ENCODE data around the gene OR2T2. TPM values are rescaled to one million over a fixed set of nuclear protein-coding genes. Genes with fewer than 3 reads are reported as not detected.
"Not testable (repeated sequence)": the region's sequence is repeated elsewhere in the genome, so short reads cannot be mapped to it uniquely, and the experiment has no call there.

Gene OR2T2, protein sequence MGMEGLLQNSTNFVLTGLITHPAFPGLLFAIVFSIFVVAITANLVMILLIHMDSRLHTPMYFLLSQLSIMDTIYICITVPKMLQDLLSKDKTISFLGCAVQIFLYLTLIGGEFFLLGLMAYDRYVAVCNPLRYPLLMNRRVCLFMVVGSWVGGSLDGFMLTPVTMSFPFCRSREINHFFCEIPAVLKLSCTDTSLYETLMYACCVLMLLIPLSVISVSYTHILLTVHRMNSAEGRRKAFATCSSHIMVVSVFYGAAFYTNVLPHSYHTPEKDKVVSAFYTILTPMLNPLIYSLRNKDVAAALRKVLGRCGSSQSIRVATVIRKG
- total RNA-seq: not detected

DNA sequence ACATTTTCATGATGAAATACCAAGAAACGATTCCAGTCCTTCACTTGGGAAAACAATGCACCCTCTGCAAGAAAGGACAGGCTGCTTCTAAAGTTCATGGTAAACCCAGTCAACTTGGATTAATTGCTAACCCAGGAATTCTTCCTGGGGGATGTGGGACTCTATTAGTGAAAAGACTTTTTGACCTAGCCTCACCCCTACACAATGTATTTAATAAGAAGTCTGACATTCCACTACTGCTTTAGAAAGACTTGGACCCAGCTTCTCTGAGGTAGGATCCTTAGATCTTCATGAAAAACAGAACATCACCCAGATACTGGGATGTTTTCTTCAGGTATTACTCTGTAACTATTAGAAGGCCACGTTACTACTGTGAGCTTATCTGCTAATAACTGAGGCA, at the start of gene OR2T2:
OR2T2 (plus strand) TSS at position 239 of the 400 bp plus-strand sequence. CDS start 7,161 bp downstream, outside the sequence.
- H3K4me1 Mint-ChIP-seq (ENCODE audit: low read depth); H3K4me3 Mint-ChIP-seq; H3K27ac Mint-ChIP-seq; H3K36me3 Mint-ChIP-seq (ENCODE audit: low read depth); ATAC-seq; CTCF ChIA-PET; H3K9me3 Mint-ChIP-seq (ENCODE audit: insufficient read depth); POLR2A ChIA-PET; DNase-seq; H3K27me3 Mint-ChIP-seq (ENCODE audit: low read depth): not testable (repeated sequence)

DNA sequence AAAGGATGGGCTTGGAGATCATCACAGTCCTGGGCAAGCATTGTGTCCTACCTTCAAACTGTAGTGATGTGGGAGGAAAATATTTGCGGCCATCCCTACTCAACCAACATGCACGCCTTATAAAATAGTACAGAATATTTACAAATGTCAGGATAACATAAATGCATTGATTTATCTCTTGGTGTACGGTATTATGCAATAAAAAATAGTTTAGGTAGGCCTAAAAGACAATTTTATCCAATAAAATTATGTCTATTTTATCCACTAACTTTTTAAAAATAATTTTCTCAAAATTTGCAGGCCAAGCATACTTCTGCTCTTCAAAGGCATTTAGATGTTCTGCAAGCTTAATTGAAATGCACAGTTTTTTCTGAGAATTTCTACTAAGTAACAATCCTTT, 42.7 kb upstream of the OR2T2 start, which contains the start of gene OR2T1:
OR2T1 (plus strand) TSS at position 301 of the 400 bp plus-strand sequence. CDS start 3,100 bp downstream, outside the sequence.
- ChIA-PET POLR2A (no interaction called here), CTCF (no interaction called here)
- ATAC-seq: no peak
- H3K4me3 Mint-ChIP-seq: no peak within 1 kb of the TSS
- no peaks in the 10 kb centered on the region for H3K27me3 Mint-ChIP-seq (ENCODE audit: low read depth)
- DNase-seq: no peak
- no peak within 1 kb of the TSS for H3K27ac Mint-ChIP-seq
- H3K36me3 Mint-ChIP-seq (ENCODE audit: low read depth): no peaks in the 10 kb centered on the region
- H3K4me1 Mint-ChIP-seq (ENCODE audit: low read depth): peaks cover 16% of the 10 kb centered on the region
- H3K9me3 Mint-ChIP-seq (ENCODE audit: insufficient read depth): peaks cover 3% of the 10 kb centered on the region

DNA sequence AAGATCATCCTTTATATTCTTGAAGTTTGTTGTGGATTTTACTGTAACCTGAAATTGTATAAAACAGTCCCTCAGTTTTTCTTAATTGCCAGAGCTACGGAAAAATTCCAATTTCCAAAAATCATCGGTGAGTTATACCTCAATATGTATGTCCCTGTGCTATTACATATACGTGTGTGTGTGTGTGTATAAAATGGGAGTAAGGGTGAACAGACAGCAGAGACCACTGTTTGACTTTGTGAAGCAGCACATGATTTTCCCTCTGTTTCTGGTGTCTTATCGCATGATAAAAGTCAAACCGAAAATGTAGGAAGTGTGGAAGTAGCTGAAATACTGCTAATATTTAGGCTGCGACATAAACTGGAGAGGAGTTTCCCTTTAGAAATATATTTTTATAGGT, 41.4 kb upstream of the OR2T2 start:
- ChIA-PET POLR2A (no interaction called here), CTCF (interaction anchor here (0.6 to 1.5 kb wide), 8 partner anchors 202 to 401 kb away, joined by 3 to 7 read pairs (median 4); no protein-coding TSS in a partner anchor)
- Mint-ChIP-seq H3K27ac (no peak overlapping the region), H3K4me1 (ENCODE audit: low read depth) (peaks cover 16% of the 10 kb centered on the region), H3K36me3 (ENCODE audit: low read depth) (no peaks in the 10 kb centered on the region), H3K27me3 (ENCODE audit: low read depth) (no peaks in the 10 kb centered on the region), H3K9me3 (ENCODE audit: insufficient read depth) (peaks cover 4% of the 10 kb centered on the region), H3K4me3 (no peak overlapping the region)
- ATAC-seq (no peak), DNase-seq (no peak)

DNA sequence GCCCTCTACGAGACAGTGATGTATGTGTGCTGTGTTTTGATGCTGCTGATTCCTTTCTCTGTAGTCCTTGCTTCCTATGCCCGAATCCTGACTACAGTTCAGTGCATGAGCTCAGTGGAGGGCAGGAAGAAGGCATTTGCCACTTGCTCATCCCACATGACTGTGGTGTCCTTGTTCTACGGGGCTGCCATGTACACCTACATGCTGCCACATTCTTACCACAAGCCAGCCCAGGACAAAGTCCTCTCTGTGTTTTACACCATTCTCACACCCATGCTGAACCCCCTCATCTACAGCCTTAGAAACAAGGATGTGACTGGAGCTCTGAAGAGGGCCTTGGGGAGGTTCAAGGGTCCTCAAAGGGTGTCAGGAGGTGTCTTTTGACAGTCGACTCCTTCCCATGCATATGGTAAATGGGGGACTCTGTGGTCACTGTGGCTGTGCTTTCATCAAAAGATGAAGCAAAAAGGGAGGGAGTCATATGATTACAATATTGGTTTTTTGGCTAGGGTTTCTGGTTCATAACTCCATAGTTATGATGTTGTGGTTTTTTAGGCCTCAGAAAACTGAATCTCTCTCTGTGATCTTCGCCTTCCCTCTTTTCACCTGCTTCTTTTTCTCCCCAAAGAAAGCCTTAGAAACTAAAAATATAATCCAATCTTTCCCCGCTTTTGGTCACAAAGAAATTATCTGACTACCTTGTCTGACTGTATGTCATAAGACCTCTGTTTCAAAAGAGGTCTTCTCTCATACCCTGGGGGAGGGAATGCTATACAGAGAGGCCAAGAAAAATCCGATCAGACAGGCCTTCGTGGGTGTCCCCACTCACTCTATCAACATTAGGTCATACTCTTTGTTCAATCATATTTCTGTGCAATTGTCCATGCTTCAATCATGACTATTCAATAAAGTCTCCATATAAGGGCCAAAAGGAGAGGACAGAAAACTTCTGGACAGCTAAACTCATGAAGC, 38.4 kb upstream of the OR2T2 start:
- ATAC-seq: peak; percentile 49
- CTCF ChIA-PET: no interaction called here
- no peak overlapping the region for H3K27ac Mint-ChIP-seq

DNA sequence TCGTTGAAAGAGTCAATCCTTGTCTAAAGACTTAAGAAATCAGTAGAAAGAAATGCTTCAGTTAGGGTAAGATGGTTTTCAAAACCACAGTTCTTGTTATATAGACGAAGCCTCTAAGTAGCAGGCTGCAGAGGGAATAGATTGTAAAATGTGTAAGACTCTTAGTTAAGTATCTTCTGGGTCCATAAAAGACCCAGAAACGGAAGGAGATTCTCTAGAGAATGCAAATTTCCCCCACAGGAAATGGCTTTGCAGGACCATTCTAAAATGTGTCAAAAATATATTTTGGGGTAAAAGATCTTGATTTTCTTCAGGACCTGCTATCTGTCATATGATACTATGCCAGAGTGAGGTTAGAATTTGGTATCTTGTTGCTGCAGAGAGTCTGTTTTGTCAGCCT, 29.2 kb upstream of the OR2T2 start:
- no peak overlapping the region for H3K27ac Mint-ChIP-seq
- peaks cover 12% of the 10 kb centered on the region for H3K4me1 Mint-ChIP-seq (ENCODE audit: low read depth)
- ChIA-PET CTCF (no interaction called here), POLR2A (no interaction called here)
- H3K9me3 Mint-ChIP-seq (ENCODE audit: insufficient read depth): peaks cover 19% of the 10 kb centered on the region
- DNase-seq: no peak
- H3K4me3 Mint-ChIP-seq: no peak overlapping the region
- no peak for ATAC-seq
- H3K27me3 Mint-ChIP-seq (ENCODE audit: low read depth): no peaks in the 10 kb centered on the region
- peaks cover 5% of the 10 kb centered on the region for H3K36me3 Mint-ChIP-seq (ENCODE audit: low read depth)

More for the DNA sequence above, 38.4 kb upstream of the OR2T2 start:
- Mint-ChIP-seq H3K27me3 (ENCODE audit: low read depth) (no peaks in the 10 kb centered on the region), H3K9me3 (ENCODE audit: insufficient read depth) (peaks cover 8% of the 10 kb centered on the region), H3K4me1 (ENCODE audit: low read depth) (peaks cover 16% of the 10 kb centered on the region), H3K4me3 (no peak overlapping the region), H3K36me3 (ENCODE audit: low read depth) (no peaks in the 10 kb centered on the region)
- POLR2A ChIA-PET: no interaction called here
- peak; percentile 21 for DNase-seq

DNA sequence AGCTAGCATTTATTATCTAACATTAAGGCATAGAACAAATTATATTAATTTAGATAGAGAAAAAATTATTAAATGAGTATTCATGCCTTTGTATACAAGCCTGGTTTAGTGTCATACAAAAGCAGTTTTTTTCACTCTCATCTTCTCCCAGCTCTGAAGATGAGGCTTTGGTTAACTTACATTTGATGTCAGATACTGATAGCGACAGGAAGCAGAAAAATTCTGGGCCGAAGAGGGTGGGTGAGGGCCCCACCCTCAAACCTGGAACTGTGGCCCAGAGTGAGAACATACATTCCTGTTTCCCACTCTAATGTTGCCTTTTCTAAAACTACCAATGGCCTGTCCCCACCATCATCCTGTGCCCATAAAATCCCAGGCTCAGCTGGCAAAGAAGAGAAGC, 27.6 kb upstream of the OR2T2 start:
- H3K4me1 Mint-ChIP-seq (ENCODE audit: low read depth): peaks cover 12% of the 10 kb centered on the region
- H3K27me3 Mint-ChIP-seq (ENCODE audit: low read depth): no peaks in the 10 kb centered on the region
- POLR2A ChIA-PET: no interaction called here

DNA sequence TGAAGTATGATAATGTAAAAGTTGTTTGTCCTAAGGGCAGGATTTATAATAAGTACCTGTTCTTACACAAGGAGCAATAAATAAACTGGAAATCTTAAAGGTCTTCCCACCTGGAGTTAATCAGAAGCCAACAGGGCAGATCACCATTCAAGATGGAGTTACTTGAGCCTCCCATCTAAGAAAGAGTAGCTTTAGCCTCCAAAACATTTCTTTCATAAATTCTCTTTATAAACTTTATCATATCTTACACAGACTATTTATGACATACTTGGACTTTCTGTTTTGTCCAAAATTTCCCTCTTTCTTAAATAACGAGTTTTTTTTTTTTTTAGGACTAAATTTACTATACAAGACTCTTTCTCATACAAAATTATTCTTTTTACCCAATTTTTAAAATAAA, 24.1 kb upstream of the OR2T2 start:
- CTCF ChIA-PET: no interaction called here
- POLR2A ChIA-PET: no interaction called here
- Mint-ChIP-seq H3K4me1 (ENCODE audit: low read depth) (peaks cover 8% of the 10 kb centered on the region), H3K27ac (no peak overlapping the region), H3K36me3 (ENCODE audit: low read depth) (peaks cover 5% of the 10 kb centered on the region), H3K9me3 (ENCODE audit: insufficient read depth) (peaks cover 22% of the 10 kb centered on the region), H3K4me3 (no peak overlapping the region), H3K27me3 (ENCODE audit: low read depth) (no peaks in the 10 kb centered on the region)
- no peak for ATAC-seq
- no peak for DNase-seq

More for the DNA sequence above, 27.6 kb upstream of the OR2T2 start:
- ATAC-seq: no peak
- Mint-ChIP-seq H3K27ac (no peak overlapping the region), H3K36me3 (ENCODE audit: low read depth) (peaks cover 5% of the 10 kb centered on the region), H3K9me3 (ENCODE audit: insufficient read depth) (peaks cover 22% of the 10 kb centered on the region), H3K4me3 (no peak overlapping the region)
- no peak for DNase-seq
- CTCF ChIA-PET: no interaction called here

DNA sequence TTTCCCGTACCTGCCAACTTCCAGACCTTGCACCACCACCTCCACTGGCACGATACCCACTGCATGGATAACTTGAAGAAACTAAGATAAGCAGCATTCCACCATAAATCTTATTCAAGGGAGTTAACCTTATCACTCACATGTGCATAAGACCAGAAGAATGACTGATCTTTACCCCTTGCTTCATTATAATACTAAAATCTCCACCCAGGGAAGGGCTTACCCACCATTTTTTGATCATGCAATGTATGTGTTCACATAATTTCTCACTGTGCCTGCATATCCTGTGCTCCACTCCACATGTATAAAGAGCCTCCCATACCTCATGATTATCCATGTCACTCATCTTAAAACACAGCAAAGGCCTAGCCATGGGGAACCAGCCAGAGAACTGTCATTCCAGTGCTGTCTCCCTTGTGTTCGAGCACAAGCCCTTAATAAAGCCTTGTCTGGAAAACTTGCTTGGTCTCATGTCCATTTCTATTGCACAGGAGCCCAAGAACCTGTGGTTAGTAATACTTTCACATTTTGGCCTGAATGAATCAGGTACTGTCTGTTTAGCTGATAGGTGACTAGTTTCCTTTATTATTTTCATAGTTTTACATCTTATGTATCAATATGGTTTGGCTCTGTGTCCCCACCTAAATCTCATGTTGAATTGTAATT, 17.8 kb upstream of the OR2T2 start:
- H3K27me3 Mint-ChIP-seq (ENCODE audit: low read depth); H3K9me3 Mint-ChIP-seq (ENCODE audit: insufficient read depth); DNase-seq; POLR2A ChIA-PET; H3K4me1 Mint-ChIP-seq (ENCODE audit: low read depth); H3K27ac Mint-ChIP-seq; H3K4me3 Mint-ChIP-seq; CTCF ChIA-PET; ATAC-seq; H3K36me3 Mint-ChIP-seq (ENCODE audit: low read depth): not testable (repeated sequence)

DNA sequence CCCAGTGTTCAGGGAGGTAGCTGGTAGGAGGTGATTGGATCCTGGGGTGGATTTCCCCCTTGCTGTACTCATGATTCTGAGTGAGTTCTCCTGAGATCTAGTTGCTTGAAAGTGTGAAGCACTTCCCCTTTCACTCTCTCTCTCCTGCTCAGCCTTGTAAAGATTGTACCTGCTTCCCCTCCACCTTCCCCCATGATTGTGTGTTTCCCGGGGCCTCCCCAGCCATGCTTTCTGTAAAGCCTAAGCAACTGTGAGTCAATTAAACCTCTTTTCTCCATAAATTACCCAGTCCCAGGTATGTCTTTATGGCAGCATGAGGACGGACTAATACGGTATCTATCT, 17.3 kb upstream of the OR2T2 start:
- DNase-seq; CTCF ChIA-PET; POLR2A ChIA-PET; H3K27me3 Mint-ChIP-seq (ENCODE audit: low read depth); ATAC-seq; H3K27ac Mint-ChIP-seq; H3K9me3 Mint-ChIP-seq (ENCODE audit: insufficient read depth); H3K36me3 Mint-ChIP-seq (ENCODE audit: low read depth); H3K4me1 Mint-ChIP-seq (ENCODE audit: low read depth); H3K4me3 Mint-ChIP-seq: not testable (repeated sequence)

DNA sequence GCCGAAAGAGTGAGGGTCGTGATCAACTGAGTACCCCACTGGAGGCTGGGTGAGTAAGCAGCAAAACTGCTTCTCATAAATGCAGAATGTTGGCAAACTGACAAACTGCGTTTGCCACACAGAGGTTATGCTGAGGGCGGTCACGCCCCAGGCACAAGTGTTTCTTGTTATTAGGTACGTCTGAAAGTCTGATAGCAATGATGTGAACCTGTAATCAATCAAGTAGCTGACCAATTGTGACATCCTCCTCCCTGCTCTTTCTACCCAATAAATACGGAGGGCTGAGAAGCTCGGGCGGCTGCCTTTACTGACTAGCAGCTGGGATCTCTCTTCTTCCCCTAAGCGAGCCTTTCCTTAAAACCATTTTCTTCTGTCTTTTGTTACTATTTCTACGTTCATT, 13.8 kb upstream of the OR2T2 start:
- POLR2A ChIA-PET; CTCF ChIA-PET; H3K9me3 Mint-ChIP-seq (ENCODE audit: insufficient read depth); H3K36me3 Mint-ChIP-seq (ENCODE audit: low read depth); H3K27ac Mint-ChIP-seq; ATAC-seq; H3K4me1 Mint-ChIP-seq (ENCODE audit: low read depth); DNase-seq; H3K27me3 Mint-ChIP-seq (ENCODE audit: low read depth); H3K4me3 Mint-ChIP-seq: not testable (repeated sequence)

DNA sequence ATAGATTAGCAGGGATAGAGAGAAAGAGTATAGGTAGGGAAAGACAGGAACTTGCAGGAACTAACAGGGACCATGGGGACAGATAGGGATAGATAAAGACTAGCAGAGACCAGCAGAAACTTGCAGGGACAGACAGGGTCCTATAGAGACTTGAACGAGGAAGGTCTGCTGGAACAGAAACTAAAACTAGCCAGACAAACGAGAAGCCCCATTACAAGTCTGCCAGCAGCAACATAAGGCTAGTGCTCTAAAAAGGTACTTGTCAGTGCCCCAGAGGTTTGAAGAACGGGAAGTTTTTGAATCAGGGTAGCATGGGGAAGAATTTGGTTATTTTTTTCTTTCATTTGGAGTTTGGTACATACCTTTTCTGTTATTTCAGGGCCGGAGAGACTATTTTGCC, 13.2 kb upstream of the OR2T2 start:
- not testable (repeated sequence) for H3K4me1 Mint-ChIP-seq (ENCODE audit: low read depth); H3K27me3 Mint-ChIP-seq (ENCODE audit: low read depth)

More for the DNA sequence above, 13.2 kb upstream of the OR2T2 start:
- H3K36me3 Mint-ChIP-seq (ENCODE audit: low read depth); CTCF ChIA-PET; POLR2A ChIA-PET; DNase-seq; ATAC-seq; H3K4me3 Mint-ChIP-seq; H3K27ac Mint-ChIP-seq; H3K9me3 Mint-ChIP-seq (ENCODE audit: insufficient read depth): not testable (repeated sequence)

Measured in activated CD8-positive, alpha-beta T cell treated with anti-CD3 and anti-CD28 coated beads, Interleukin-2, amount 10 ng/mL, durations not matched to agents 7 days and 5 days (primary cell).